GM18861 (cell line): ENCODE results near the gene LYPD3.
"Not testable (repeated sequence)": the region's sequence is repeated elsewhere in the genome, so short reads cannot be mapped to it uniquely, and the experiment has no call there.

Experiments
- ATAC-seq: cut with Tn5 transposase; IDR thresholded peaks from one replicate; pipeline ENCODE4 v1.9.1; 2021; ENCODE audit not compliant: unreplicated experiment

Gene LYPD3

DNA sequence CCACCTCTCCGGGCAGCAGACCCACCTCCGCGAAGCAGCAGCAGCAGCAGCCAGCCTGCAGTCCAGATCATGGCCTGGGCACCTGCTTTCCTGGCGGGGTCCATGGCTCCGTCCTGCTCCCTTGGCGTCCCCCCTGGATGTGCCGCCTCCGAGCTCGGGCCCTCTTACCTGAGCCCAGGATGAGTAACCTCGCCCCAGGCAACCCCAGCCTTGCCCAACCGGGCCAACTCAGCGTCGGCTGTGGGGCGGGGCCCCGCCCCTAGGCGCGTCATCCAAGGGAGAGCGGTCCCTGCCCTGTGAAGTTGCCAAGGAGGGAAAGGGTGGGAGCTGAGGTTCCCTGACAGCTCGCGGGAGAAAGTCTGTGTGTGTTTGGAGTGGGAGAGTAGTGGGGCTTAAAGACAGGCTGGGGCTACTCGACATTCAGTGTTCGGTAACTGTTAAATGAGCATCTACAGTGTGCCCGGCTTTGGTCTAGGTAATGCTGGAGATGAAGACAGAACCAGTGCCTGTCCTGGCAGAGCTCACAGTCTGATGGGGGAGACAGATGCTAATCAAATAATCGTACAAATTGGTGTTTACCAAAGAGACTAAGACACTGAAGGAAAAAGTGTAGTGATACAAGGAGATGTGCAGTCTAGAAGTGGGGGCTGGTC, at the start of gene LYPD3:
TSS of gene LYPD3 (minus strand) at position 141 of the 653 bp plus-strand sequence. CDS start at position 104, 37 bp downstream.
- ATAC-seq, result no peak

DNA sequence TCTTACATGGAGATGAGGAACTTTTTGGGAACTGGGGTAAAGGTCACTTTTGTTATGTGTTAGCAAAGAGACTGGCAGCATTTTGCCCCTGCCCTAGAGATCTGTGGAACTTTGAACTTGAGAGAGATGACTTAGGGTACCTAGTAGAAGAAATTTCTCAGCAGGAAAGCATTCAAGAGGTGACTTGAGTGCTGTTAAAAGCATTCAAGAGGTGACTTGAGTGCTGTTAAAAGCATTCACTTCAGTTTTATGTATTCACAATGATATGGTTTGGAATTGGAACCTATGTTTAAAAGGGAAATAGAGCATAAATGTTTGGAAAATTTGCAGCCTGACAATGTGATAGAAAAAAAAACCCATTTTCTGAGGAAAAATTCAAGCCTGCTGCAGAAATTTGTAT, 47.0 kb upstream of the LYPD3 start:
- not testable (repeated sequence) for ATAC-seq

DNA sequence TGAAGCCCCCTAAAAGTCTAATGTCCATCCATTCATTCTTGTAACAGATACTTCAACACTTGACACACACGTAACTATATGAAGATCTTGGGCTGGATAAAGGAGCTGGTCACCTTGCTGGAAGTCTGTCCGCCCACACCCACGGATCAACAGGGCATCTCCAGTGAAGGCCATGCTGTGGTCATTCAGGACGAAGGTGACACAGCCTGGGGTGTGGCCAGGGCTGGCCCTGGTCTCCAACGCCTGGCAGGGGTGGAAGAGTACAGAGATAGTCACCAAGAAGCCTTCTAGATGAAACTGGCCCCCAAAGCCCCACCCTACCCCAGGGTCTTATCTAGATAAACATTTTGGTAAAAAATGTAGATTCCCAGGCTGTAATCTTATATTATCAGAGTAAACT, 45.9 kb upstream of the LYPD3 start:
- no peak for ATAC-seq

DNA sequence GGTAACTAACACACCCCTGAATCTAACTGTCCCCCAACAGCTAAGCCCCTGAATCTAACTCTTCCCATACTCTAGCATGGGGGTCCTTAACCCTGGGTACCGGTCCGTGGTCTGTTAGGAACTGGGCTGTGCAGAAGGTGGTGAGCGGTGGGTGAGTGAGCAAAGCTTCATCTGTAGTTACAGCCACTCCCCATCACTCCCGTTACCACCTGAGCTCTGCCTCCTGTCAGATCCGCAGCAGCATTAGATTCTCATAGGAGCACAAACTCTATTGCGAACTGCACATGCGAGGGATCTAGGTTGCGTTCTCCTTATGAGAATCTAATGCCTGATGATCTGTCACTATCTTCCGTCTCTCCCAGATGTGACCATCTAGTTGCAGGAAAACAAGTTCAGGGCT, 45.3 kb upstream of the LYPD3 start:
- no peak for ATAC-seq

DNA sequence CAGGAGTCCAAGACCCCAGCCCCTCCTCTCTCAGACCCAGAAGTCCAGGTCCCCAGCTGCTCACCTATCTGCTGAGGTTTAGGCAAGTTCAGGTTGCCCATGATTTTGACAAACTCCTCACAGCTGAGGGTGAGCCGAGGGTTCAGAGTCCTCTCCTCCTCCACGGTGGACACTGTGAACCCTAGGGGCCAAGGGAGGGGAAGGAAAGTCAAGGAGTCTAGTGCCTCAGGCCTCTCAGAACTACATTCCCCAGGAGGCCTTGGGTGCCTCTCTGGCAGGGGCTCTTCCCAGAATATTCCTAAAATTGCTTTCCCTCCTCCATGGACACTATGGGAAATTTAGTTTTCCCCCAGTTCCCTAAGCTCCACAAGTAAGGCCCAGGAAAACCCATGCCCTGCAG, 42.5 kb upstream of the LYPD3 start:
- no peak for ATAC-seq

DNA sequence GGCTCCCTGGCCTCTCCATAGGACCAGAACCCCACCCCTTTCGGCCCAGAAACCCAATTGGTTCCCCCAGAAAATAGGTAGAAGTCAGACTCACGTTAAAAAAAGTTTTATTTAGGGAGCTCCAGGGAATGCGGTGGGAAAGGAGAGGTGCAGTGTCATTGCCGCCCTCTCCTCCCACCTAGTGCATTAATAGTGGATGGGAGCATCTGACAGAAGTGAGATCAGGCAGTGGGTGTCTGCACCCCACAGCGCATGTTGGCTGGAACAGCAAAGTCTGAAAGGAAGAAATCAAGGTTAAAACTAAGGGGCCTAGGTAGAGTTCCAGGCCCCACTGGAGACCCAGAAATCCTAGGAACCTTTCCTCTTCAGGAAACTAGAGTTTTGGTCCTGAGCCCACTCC, 41.2 kb upstream of the LYPD3 start:
- no peak for ATAC-seq

DNA sequence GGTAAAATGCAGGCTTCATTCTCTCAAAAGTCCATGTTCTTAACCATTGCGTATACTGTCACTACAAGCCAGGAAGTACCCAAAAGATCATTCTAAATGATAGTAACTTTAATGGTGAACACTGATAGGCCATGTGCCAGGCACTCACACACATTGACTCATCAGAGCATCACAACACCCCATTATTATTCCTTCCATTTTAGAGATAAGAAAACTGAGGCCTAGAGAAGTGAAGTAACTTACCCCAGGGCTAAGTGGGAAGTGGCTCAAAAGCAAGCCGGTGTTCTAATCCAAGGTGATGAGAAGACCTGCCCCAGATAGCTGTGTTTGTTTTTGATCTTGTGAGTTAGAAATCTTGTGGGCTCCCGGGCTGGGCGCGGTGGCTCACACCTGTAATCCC, 40.5 kb upstream of the LYPD3 start:
- ATAC-seq, result no peak

DNA sequence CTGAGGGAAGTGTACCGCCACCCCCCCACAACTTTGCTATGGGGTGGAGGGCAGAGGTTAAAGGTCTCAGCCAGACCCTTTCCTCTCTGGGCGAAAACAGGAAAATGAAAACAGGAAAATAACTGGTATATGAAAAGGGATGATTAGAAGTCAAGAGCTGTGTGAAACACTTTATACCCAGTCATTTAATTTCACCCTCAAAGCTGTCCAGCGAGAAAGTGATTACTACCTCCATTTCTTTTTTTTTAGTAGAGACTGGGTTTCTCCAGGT, 39.7 kb upstream of the LYPD3 start:
- no peak for ATAC-seq

DNA sequence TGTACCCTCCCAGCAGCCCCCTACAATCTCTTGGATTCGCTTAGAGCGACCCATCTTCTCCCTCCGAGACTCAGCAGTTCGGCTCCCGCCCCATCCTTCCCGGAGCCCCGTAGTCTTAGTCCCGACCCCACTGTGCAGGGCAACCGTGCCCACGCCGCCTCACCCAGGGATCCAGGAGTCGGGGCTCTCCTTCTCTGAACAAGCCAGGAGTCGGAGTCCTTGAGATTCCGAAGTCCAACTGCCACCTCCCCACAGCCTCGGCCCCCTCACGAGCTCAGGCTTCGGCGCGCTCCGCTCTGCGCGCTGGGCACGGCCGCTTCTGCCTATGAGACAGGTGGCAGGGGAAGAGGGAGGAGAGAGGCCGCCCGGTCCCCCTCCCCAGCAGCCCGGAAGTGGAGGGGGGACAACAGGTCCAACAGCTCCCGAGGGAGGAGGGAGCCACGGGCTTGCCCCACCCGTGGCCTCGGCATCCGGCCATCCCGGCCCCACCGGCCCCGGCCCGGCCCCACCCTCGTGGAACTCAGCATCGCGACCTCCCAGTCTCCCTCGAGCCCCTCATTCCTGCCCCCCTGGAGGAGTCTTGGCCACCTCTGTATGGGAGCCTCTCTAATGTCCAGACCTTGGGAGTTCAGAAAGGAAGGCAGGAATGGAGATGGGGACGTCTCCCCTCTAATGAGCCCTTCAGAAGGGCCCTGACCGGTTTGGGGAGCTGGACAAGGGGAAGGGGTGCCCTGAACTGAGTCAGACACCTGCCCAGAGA, 39.2 kb upstream of the LYPD3 start, which contains the start of gene PHLDB3:
TSS of gene PHLDB3 (minus strand) at position 321 of the 760 bp plus-strand sequence. CDS start 628 bp downstream, outside the sequence.
- peak; percentile 14 for ATAC-seq

DNA sequence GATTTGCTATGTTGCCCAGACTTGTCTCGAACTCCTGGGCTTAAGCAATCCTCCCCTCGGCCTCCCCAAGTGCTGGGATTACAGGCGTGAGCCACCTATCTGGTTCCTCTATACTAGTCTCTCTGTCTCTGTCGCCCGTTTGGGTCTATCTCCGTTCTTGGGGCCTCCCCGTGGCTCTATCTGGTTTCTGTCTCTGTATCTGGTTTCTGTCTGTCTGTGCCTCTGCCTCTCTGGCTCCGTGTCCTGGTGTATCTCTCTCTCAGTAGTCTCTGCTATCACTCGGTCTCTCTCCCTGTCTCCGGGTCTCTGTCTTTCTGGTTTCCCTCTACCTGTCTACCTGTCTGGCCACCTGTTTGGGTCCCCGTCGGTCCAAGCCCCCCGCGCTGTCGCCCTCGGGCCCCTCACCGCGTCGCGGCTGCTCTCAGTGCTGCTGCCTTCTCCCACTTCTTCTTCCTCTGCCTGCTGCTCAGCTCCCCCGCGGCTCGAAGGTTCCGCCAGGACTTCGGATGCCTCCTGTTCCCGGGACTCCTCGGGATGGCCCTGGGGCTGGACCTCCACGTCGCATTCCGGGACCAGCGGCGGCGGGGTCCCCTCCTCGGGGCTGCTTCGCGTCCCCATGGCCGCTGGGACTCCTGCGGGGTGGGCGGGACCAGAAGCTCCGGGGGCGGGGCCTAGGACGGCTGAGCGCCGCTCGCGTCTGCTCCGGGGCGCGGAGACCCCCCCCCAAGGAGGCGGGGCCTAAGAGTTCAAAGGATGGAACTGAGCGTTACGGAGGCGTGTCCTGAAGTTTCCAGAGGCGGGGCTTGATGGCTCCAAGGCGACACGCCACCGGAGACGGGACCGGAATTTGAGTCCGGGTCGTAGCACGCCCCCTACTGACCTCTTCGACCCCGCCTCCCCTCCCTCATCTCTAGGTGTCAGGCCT, 38.4 kb upstream of the LYPD3 start:
- peak; percentile 75 for ATAC-seq

DNA sequence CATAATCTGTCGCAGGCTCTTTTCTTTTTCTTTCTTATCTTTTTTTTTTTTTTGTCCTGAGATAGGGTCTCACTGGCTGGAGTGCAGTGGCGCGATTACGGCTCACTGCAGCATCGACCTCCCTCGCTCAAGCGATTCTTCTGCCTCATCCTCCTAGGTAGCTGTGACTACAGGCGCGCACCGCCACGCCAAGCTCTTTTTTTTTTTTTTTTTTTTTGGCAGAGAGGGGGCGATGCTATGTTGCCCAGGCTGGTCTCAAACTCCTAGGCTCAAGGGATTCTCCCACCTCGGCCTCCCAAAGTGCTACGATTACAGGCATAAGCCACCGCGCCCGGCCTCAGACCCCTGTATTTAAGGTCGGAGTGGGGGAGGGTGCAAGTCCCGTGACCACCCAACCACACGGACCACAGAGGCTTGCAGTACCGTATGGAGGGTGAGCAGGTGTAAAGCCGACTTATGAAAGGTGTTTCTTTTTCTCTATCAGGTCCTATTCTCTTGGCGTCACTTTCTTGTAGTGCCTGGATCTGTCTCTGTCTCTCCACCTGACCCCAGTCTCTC, 37.1 kb upstream of the LYPD3 start:
- ATAC-seq, result no peak

DNA sequence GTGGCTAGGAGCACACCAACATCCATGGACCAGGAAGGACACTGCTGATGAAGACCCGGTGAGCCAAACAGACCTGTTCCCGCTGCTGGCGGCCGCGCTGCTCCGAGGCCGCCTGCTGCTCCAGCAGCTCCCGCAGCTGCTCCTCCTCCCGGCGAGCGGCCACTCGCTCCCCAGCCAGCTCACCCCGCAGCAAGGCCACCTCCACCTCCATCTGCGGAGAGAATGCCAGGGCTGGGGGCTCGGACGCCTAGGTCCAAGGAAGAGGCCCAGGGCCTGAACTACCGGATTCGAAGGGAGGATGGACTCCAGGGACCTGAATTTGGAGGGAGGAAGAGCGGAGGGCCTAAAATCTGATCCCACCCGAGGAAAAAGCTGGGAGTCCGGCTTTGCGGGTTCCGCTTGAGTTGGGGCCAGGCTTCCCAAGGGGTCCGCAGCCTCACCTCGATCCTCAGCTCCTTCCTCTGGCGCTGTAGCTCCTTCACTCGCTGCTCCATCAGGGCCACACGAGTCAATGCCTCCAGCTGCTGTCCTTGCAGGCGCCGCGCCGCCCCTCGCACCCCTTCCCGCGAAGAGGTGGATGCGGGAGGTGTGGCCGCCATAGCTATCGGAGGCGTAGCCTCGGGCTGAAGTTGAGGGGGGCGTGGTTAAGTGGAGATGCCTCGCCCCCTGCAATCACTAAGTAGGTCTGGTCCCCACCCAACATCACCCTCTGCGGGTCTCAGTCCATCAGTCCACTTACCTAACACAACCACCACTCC, 36.4 kb upstream of the LYPD3 start:
- ATAC-seq, result no peak

DNA sequence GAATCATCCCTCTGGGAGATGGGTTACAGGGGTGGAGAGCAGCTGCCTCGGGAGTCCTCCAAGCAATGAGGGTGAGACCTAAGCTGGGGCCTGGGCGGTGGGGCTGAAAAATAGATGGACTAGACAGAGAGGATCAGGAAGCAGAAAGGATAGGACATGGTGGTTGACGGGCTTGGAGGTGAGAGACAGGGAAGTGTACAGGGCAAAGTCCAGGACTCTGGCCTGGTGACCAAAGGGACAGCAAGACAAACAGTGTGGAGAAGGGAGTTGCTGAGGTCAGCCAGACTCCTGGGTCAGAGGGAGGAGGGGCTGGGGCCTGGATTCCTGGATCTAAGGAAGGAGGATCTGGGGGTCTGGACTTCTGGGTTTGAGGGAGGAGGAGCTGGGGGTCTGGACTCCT, 33.6 kb upstream of the LYPD3 start:
- ATAC-seq, result no peak

DNA sequence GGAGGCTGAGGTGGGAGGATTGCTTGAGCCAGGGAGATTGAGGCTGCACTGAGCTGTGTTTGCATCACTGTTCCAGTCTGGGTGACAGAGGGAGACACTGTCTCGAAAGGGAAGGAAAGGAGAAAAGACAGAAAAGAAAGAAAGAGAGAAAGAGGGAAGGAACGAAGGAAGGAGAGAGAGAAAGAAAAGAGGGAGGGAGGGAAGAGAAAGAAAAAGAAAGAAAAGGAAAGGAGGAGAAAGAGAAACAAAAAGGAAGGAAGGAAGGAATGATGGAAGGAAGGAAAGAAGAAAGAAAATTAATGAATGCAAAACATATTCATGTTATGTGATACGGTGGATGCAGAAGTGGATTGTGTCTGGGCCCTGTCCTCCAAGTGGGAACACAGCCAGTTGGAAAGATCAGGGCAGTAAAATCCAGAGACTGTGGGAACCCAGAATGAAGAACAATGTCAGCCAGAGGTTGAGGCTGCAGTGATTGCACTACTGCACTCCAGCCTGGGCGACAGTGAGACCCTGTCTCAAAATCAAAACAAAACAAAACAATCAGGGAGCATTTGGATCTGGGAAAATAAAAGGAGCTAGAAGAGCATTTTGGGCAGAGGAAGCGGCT, 32.9 kb upstream of the LYPD3 start:
- no peak for ATAC-seq

DNA sequence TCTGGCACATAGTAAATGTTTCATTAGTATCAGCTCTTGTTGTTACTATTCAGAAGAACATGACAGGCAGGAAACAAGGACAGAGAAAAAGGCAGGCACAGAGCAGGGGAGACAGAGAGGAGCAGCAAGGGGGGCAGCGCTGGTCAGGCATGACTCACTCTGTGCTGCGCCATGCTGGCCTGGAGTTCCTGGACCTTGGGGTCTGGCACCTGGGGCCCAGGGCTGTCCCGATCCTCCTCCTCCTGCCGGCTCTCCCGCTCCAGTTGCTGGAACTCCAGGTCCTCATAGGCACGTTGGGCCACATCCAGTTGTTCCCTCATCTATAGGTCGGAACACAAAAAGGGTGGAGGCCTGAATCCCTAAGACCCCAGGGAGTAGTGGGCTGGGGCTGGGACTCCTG, 31.6 kb upstream of the LYPD3 start:
- ATAC-seq, result no peak

DNA sequence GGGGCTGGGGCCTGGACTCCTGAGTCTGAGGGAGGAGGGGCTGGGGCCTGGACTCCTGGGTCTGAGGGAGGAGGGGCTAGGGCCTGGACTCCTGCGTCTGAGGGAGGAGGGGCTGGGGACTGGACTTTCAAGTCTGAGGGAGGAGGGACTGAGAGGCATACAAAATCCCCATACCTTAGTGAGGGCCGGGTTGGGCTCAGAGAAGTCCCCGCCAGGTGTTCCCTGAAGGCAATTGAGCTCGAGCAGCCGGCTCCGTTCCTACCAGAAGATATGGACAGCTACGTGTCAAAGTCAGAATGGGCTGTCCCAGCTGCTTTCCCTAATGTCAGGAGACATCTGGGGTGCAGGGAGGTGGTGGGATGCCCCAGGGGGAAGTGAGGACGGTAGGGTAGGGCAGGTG, 29.7 kb upstream of the LYPD3 start:
- ATAC-seq, result no peak

DNA sequence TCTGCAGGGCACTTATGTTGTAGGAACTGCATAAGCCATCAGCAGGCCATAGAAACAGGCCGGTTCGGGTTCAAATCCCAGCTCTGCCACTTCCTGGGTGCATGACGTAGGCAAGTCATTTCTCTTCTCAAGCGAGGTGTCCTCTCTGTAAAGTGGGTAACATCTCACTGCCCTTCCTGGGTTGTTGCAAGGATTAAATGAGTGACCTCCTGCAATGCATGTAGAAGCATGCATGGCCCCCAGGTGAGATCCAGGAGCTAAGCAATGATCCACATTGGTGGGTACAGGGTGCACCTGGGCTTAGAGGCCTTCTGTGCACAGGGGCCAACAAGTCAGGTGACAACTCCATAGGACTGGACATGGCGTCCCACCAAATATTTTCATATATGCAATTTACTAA, 25.4 kb upstream of the LYPD3 start:
- ATAC-seq, result no peak

DNA sequence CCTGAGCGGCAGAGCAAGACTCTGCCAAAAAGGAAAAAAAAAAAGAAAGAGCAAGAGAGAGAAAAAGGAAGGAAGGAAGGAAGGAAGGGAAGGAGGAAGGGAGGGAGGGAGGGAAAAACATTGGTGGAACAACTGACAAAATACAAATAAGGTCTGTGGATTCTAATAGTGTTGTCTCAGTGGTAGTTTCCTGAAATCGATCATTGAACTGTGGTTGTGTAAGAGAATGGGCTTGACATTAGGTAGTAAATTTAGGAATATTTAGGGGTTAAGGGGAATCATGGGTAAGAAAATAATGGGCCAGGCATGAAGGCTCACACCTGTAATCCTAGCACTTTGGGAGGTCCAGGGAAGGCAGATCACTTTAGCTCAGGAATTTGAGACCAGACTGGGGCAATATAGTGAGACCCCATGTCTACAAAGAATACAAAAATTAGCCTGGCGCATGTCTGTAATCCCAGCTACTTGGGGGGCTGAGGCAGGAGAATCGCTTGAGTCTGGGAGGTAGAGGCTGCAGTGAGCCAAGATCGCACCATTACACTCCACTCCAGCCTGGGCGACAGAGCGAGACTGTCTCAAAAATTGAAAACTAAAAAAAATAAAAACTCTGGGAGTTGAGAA, 24.7 kb upstream of the LYPD3 start:
- no peak for ATAC-seq

DNA sequence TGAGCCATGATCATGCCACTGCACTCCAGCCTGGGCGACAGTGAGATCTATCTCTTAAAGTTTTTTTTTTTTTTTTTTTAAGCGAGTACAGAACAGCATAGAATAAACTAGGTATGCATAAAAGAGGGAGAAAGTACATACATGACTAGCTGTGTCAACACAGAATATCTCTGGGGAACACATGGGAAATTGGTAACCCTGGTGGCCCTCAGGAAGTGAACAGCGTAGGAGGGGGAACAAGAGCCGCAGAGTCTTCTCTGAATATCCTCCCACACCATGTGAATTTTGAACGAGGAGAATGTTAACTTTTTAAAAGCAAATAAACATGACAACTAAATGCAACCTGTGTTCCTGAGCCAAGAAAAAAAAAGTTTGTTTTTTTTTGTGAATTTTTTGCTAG, 23.9 kb upstream of the LYPD3 start:
- ATAC-seq, result no peak

DNA sequence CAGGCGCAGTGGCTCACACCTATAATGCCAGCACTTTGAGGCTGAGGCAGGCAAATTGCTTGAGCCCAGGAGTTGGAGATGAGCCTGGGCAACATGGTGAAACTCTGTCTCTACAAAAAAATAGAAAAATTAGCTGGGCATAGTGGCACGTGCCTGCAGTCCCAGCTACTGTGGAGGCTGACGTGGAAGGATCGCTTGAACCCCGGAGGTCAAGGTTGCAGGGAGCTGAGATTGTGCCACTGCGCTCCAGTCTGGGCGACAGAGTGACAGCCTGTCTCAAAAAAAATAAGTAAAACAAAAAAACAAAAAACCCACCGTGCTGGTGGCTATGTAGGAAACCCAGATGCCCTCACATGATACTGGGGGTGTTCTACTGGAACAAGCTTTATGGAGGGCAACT, 22.8 kb upstream of the LYPD3 start:
- ATAC-seq, result no peak
